OCI-LY1 (cell line): ENCODE data around the gene MCC.

Experiments
- H2AFZ ChIP-seq: fragments of 200-600 bp; sonication (generic), shearing (Covaris generic); 2 replicates; pipeline ENCODE4 v1.6.0; 2014; ENCODE audit warnings: antibody characterized with exemption, mild to moderate bottlenecking, low read length
- H3F3A ChIP-seq: fragments of 200-600 bp; sonication (generic), shearing (Covaris generic); 2 replicates; pipeline ENCODE4 v1.6.0; 2014; ENCODE audit warnings: mild to moderate bottlenecking, antibody characterized with exemption, low read length, moderate library complexity; ENCODE audit not compliant: insufficient read depth
- H3K27ac ChIP-seq: fragments of 200-600 bp; sonication (generic); 2 replicates; pipeline ENCODE4 v1.5.1; 2014; ENCODE audit warnings: low read length, mixed run types, mild to moderate bottlenecking, low read depth; ENCODE audit not compliant: poor library complexity, severe bottlenecking
- H3K27me3 ChIP-seq: fragments of 200-600 bp; sonication (generic); 2 replicates; pipeline ENCODE4 v1.6.0; 2014; ENCODE audit warnings: antibody characterized with exemption, mild to moderate bottlenecking, low read length, moderate library complexity; ENCODE audit not compliant: insufficient read depth
- H3K36me3 ChIP-seq: fragments of 200-600 bp; sonication (generic); 2 replicates; pipeline ENCODE4 v1.6.1; 2014; ENCODE audit warnings: mild to moderate bottlenecking, antibody characterized with exemption, low read length, moderate library complexity, mixed read lengths; ENCODE audit not compliant: insufficient read depth
- H3K4me1 ChIP-seq: fragments of 200-600 bp; sonication (generic); 2 replicates; pipeline ENCODE4 v1.5.1; 2014; ENCODE audit warnings: mild to moderate bottlenecking, low read length, moderate library complexity; ENCODE audit not compliant: insufficient read depth, severe bottlenecking
- H3K4me2 ChIP-seq: fragments of 200-600 bp; sonication (generic), shearing (Covaris generic); 2 replicates; pipeline ENCODE4 v1.6.1; 2014; ENCODE audit warnings: low read length
- H3K4me3 ChIP-seq: fragments of 200-600 bp; sonication (generic); 2 replicates; pipeline ENCODE4 v1.5.1; 2014; ENCODE audit warnings: low read length, low read depth, mild to moderate bottlenecking, mixed read lengths; ENCODE audit not compliant: poor library complexity, severe bottlenecking
- H3K79me2 ChIP-seq: fragments of 200-600 bp; shearing (Covaris generic); 2 replicates; pipeline ENCODE4 v1.6.1; 2016; ENCODE audit warnings: mixed run types, low read length, mixed read lengths; ENCODE audit not compliant: insufficient read depth
- H3K9ac ChIP-seq: fragments of 200-600 bp; sonication (generic), shearing (Covaris generic); 2 replicates; pipeline ENCODE4 v1.6.1; 2014; ENCODE audit warnings: mild to moderate bottlenecking, low read length, mixed read lengths
- H3K9me2 ChIP-seq: fragments of 200-600 bp; sonication (generic), shearing (Covaris generic); 2 replicates; pipeline ENCODE4 v1.6.1; 2014; ENCODE audit warnings: low read depth, mild to moderate bottlenecking, low read length, mixed read lengths
- H3K9me3 ChIP-seq: fragments of 200-600 bp; shearing (Covaris generic); 2 replicates; pipeline ENCODE4 v1.6.1; 2014; ENCODE audit warnings: low read length, mixed read lengths
- H4K20me1 ChIP-seq: fragments of 200-600 bp; sonication (generic), shearing (Covaris generic); 2 replicates; pipeline ENCODE4 v1.6.0; 2016; ENCODE audit warnings: mild to moderate bottlenecking, low read length; ENCODE audit not compliant: insufficient read depth
- EZH2 ChIP-seq: fragments of 200-600 bp; sonication (generic), shearing (Covaris generic); IDR thresholded peaks from 2 replicates; pipeline ENCODE4 v1.8.0; 2017; ENCODE audit warnings: borderline replicate concordance, mixed run types, mild to moderate bottlenecking, antibody characterized with exemption, low read length, moderate library complexity, mixed read lengths
- TF ChIP-seq, protein P1 (sequence below): fragments of 200-600 bp; sonication (generic), shearing (Covaris generic); IDR thresholded peaks from 2 replicates; pipeline ENCODE4 v1.5.1; 2017; ENCODE audit warnings: mild to moderate bottlenecking, antibody characterized with exemption, low read length, moderate library complexity, mixed read lengths

The MCC gene

DNA sequence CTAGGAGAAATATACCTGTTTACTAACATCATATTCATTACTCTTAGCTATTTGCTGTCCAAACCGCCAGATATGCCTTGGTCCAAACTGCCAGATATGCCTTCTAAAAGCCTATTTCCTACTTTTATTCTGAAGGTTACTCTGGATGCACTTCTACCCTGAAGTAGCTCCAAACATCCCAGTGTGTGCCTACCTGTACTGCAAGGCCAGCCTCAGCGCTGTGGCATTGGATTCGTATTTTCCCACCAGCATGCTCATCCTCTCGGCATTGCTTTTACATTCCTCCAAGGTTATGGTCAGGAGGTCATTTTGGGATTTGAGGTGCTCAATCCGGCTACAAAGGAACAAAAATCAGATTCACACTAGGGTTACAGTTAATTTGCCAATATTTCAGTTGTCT lies 417.4 kb downstream of the MCC start:
- Histone ChIP-seq H3K9ac (no peak overlapping the region), H3K4me3 (no peak overlapping the region), H3K9me2 (no peaks in the 10 kb centered on the region), H2AFZ (no peak overlapping the region), H3K36me3 (no peaks in the 10 kb centered on the region), H3K27ac (no peak overlapping the region), H3K9me3 (no peaks in the 10 kb centered on the region), H3F3A (no peaks in the 10 kb centered on the region), H4K20me1 (no peaks in the 10 kb centered on the region), H3K27me3 (no peaks in the 10 kb centered on the region), H3K79me2 (no peaks in the 10 kb centered on the region), H3K4me2 (no peak overlapping the region), H3K4me1 (no peaks in the 10 kb centered on the region)
- TF ChIP-seq, protein P1, sequence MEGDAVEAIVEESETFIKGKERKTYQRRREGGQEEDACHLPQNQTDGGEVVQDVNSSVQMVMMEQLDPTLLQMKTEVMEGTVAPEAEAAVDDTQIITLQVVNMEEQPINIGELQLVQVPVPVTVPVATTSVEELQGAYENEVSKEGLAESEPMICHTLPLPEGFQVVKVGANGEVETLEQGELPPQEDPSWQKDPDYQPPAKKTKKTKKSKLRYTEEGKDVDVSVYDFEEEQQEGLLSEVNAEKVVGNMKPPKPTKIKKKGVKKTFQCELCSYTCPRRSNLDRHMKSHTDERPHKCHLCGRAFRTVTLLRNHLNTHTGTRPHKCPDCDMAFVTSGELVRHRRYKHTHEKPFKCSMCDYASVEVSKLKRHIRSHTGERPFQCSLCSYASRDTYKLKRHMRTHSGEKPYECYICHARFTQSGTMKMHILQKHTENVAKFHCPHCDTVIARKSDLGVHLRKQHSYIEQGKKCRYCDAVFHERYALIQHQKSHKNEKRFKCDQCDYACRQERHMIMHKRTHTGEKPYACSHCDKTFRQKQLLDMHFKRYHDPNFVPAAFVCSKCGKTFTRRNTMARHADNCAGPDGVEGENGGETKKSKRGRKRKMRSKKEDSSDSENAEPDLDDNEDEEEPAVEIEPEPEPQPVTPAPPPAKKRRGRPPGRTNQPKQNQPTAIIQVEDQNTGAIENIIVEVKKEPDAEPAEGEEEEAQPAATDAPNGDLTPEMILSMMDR, result no peak
- TF ChIP-seq EZH2, result no peak

DNA sequence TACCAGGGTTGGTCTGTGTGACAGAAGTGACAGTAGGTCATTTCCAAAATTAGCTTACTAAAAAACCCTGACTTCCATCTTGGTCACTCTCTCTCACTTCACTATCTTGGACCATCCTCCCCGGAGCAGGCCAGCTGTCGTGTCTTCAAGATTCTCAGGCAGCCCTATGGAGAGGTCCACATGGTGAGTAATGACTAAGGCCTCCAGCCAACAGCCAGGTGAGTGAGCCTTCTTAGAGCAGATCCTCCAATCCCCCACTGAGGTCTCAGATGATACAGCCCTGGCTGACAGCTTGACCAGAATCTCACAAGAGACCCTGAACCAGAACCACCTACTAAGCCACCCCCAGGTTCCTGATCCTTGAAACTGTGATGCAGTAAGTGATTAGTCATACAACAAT lies 419.7 kb downstream of the MCC start:
- H3K27ac ChIP-seq, result no peak overlapping the region
- H3K9me2 ChIP-seq, result no peaks in the 10 kb centered on the region
- no peak overlapping the region for H2AFZ ChIP-seq
- TF ChIP-seq EZH2, result no peak
- TF ChIP-seq, protein P1, result no peak
- no peak overlapping the region for H3K9ac ChIP-seq
- no peaks in the 10 kb centered on the region for H3F3A ChIP-seq
- H3K9me3 ChIP-seq, result no peaks in the 10 kb centered on the region
- no peaks in the 10 kb centered on the region for H3K27me3 ChIP-seq
- H3K4me2 ChIP-seq, result no peak overlapping the region
- no peaks in the 10 kb centered on the region for H3K4me1 ChIP-seq
- no peaks in the 10 kb centered on the region for H3K36me3 ChIP-seq
- H3K79me2 ChIP-seq, result no peaks in the 10 kb centered on the region
- H3K4me3 ChIP-seq, result no peak overlapping the region
- no peaks in the 10 kb centered on the region for H4K20me1 ChIP-seq

DNA sequence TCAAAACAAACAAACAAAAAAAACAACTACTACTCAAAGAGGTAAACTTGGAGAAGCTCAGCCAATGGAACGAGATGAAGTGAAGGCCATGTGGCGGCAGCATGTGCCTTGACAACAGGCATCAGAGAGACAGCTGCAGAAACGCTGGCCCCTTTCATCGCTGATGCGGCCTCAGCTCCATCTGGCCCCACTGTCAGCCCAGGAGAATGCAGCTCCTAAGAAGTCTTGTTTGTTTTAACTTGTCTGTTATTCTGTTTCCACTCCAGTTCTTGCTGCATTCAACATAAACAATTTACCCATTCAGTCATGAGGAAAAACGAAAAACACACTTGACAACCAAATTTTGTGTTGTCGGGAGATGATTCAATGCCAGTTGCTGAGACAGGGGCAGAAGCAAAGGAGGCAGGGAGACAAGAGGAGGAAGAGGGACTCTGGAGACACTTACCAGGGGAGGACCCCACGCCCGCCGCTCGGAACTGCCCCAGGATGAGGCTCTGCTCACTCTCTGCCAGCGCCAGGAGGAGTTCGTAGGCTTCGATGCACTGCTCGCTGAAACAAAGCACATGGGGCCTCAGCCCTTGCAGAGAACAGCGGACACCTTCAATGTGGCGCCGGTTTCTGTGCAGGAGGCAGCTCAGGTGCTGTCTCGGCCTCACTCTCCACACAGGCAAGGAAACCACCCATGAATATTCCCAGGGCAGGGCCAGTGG lies 420.5 kb downstream of the MCC start:
- no peaks in the 10 kb centered on the region for H4K20me1 ChIP-seq
- H3K4me2 ChIP-seq, result no peak overlapping the region
- H3K27me3 ChIP-seq, result no peaks in the 10 kb centered on the region
- no peak overlapping the region for H3K4me3 ChIP-seq
- no peak overlapping the region for H3K9ac ChIP-seq
- no peaks in the 10 kb centered on the region for H3K9me2 ChIP-seq
- no peak overlapping the region for H2AFZ ChIP-seq
- no peaks in the 10 kb centered on the region for H3F3A ChIP-seq
- H3K27ac ChIP-seq, result no peak overlapping the region
- H3K9me3 ChIP-seq, result no peaks in the 10 kb centered on the region
- H3K4me1 ChIP-seq, result no peaks in the 10 kb centered on the region
- H3K36me3 ChIP-seq, result no peaks in the 10 kb centered on the region
- no peak for TF ChIP-seq EZH2
- TF ChIP-seq, protein P1, result no peak
- H3K79me2 ChIP-seq, result no peaks in the 10 kb centered on the region
